T-cell (primary cell): ENCODE results near the gene AHCTF1. TPM values are rescaled to one million over a fixed set of nuclear protein-coding genes. Genes with fewer than 3 reads are reported as not detected.

Experiments
- ATAC-seq, 4 experiments: fragments of 200-7000 bp in 3 of 4; fragments of 150-1000 bp in 1 of 4; cut with Tn5 transposase; replicated peaks in 1 of 4; 1 replicate in 3 of 4; 2 replicates in 1 of 4; pipeline ENCODE4 v1.10.0; 2021; ENCODE audit warnings: moderate library complexity in 3 of 4, mild to moderate bottlenecking in 2 of 4, moderate number of reproducible peaks in 1 of 4
- CTCF ChIA-PET, 2 donors: fragments of 300-600 bp; sonication (Branson Sonifier 250); formaldehyde crosslinking; loops; one replicate each; lab custom pipeline; 2022; ENCODE audit warnings: antibody characterized with exemption in 2 of 2; lab: Charles Lee
- POLR2A ChIA-PET, 2 donors: fragments of 300-600 bp; sonication (Branson Sonifier 250); formaldehyde crosslinking; loops; one replicate each; lab custom pipeline; 2022; ENCODE audit warnings: antibody characterized with exemption in 2 of 2; lab: Charles Lee
- DNase-seq, 35 experiments: peaks; one replicate each; pipeline versions ENCODE4 v3.0.0 to v3.0.0-alpha.2; 2013 to 2023
- H3K27ac ChIP-seq: one replicate; pipeline ENCODE4 v1.5.1; 2013; ENCODE audit warnings: low read length
- H3K27me3 ChIP-seq, 2 experiments: replicated peaks in 1 of 2; 1 replicate in 1 of 2; 2 replicates in 1 of 2; pipeline versions ENCODE4 v1.6.1 to v1.7.0; 2013; ENCODE audit warnings: low read length in 1 of 2, mixed read lengths in 1 of 2; ENCODE audit not compliant: control insufficient read depth in 2 of 2, insufficient read depth in 2 of 2; ENCODE audit errors: extremely low read depth in 1 of 2
- H3K36me3 ChIP-seq, 2 donors: 1 replicate in 1 of 2; 2 replicates in 1 of 2; pipeline versions ENCODE4 v1.6.1 to v1.7.0; 2013; ENCODE audit warnings: low read length in 1 of 2; ENCODE audit not compliant: control insufficient read depth in 2 of 2, insufficient read depth in 1 of 2; ENCODE audit errors: extremely low read depth in 1 of 2
- H3K4me1 ChIP-seq, 2 experiments: 1 replicate in 1 of 2; 2 replicates in 1 of 2; pipeline versions ENCODE4 v1.6.1 to v1.7.0; 2013; ENCODE audit warnings: low read length in 2 of 2, mixed read lengths in 1 of 2; ENCODE audit not compliant: insufficient read depth in 2 of 2, control insufficient read depth in 1 of 2; ENCODE audit errors: extremely low read depth in 1 of 2
- H3K4me3 ChIP-seq, 2 donors: 1 replicate in 1 of 2; 2 replicates in 1 of 2; pipeline versions ENCODE4 v1.5.1 to v1.7.0; 2013; ENCODE audit warnings: mild to moderate bottlenecking in 2 of 2, low read length in 1 of 2, moderate library complexity in 1 of 2; ENCODE audit not compliant: control insufficient read depth in 1 of 2; ENCODE audit errors: extremely low read depth in 1 of 2
- H3K9me3 ChIP-seq: 2 replicates; pipeline ENCODE4 v1.7.0; 2013
- H3K27ac Mint-ChIP-seq, 2 donors: one replicate each; pipeline ENCODE4 v1.8.0; 2020 to 2021; ENCODE audit warnings: mild to moderate bottlenecking in 2 of 2, mixed read lengths in 2 of 2
- H3K27me3 Mint-ChIP-seq, 2 donors: one replicate each; pipeline ENCODE4 v1.8.0; 2021 to 2022; ENCODE audit warnings: mixed read lengths in 2 of 2
- H3K36me3 Mint-ChIP-seq: one replicate; pipeline ENCODE4 v1.8.0; 2021; ENCODE audit warnings: mixed read lengths
- H3K4me1 Mint-ChIP-seq, 3 donors: one replicate each; pipeline ENCODE4 v1.8.0; 2020 to 2022; ENCODE audit warnings: mixed read lengths in 3 of 3, mild to moderate bottlenecking in 1 of 3
- H3K4me3 Mint-ChIP-seq, 3 donors: one replicate each; pipeline ENCODE4 v1.8.0; 2020 to 2022; ENCODE audit warnings: mild to moderate bottlenecking in 3 of 3, mixed read lengths in 3 of 3, moderate library complexity in 3 of 3
- H3K9me3 Mint-ChIP-seq, 3 donors: one replicate each; pipeline ENCODE4 v1.8.0; 2020 to 2022; ENCODE audit warnings: mixed read lengths in 3 of 3
- WGBS: methylation state at CpG from one replicate; pipeline ENCODE4 v1.1.5; 2013; ENCODE audit warnings: missing lambda C conversion rate; ENCODE audit not compliant: insufficient coverage; 5-methylcytosine and 5-hydroxymethylcytosine counted together
- total RNA-seq, 35 experiments: library from RNA in 6 of 35; stranded (reverse) in 6 of 35; fragments of 120-200 nt in 1 of 35; gene quantifications; one replicate each; pipeline versions ENCODE4 v1.2.1 to v1.2.4 and lab custom pipeline; 2013 to 2026

Gene AHCTF1
- total RNA-seq, 5 donors from 2014 or later (not counting 1 experiment from before 2014, with no cell fraction given), result 41.6 to 60.3 (median 53.6) TPM

- H3K4me1 Mint-ChIP-seq, result peaks cover 2 to 4% (median 4%) of the 10 kb centered on the region in 3 donors
- no peaks in the 10 kb centered on the region for H3K9me3 ChIP-seq
- H3K4me3 ChIP-seq, result no peak overlapping the region
- peaks cover 0 to 2% of the 10 kb centered on the region in 2 experiments for H3K4me1 ChIP-seq
- no peaks in the 10 kb centered on the region for H3K36me3 ChIP-seq
- H3K4me3 Mint-ChIP-seq, result no peak overlapping the region
- CTCF ChIA-PET, result no interaction called here
- H3K27ac Mint-ChIP-seq, result no peak overlapping the region
- DNase-seq, result no peak
- POLR2A ChIA-PET, result no interaction called here
- no peak for ATAC-seq
- H3K36me3 Mint-ChIP-seq, result no peaks in the 10 kb centered on the region
- peaks cover 4 to 26% of the 10 kb centered on the region in 2 donors for H3K27me3 Mint-ChIP-seq
- WGBS, result 85% methylated on average over 15 of the region's 17 CpGs
- peaks cover 0 to 42% of the 10 kb centered on the region in 2 experiments for H3K27me3 ChIP-seq
- no peaks in the 10 kb centered on the region for H3K9me3 Mint-ChIP-seq
- H3K27ac ChIP-seq, result no peak overlapping the region
These were observed 140.3 kb downstream of the AHCTF1 start for GRCh38 chr1:246791303-246791918.

DNA sequence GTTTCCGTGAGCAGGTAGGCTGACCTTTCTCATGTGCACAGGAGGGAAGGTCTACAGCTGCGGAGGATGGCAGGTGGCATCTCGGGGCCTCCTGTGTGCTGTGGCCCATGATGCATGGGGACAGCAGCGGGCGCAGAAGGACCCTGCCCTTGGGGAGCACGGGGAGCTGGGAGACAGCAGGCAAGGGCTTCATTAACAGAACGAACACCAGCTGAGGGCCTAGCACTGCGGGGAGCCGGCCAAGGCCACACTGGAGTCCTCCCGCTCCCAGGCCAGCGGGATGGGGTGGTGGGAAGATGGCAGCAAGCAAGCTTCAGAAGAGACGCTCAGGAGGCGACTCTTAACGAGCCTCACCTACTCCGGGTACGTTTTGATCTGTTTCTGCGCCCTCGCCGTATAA, 140.9 kb downstream of the AHCTF1 start:
- no peaks in the 10 kb centered on the region for H3K9me3 Mint-ChIP-seq
- Histone ChIP-seq H3K27ac (no peak overlapping the region), H3K4me1 (peaks cover 0 to 2% of the 10 kb centered on the region in 2 experiments), H3K36me3 (no peaks in the 10 kb centered on the region), H3K27me3 (peaks cover 0 to 42% of the 10 kb centered on the region in 2 experiments), H3K4me3 (no peak overlapping the region), H3K9me3 (no peaks in the 10 kb centered on the region)
- POLR2A ChIA-PET, result no interaction called here
- H3K27me3 Mint-ChIP-seq, result peaks cover 4 to 26% of the 10 kb centered on the region in 2 donors
- no peak overlapping the region for H3K4me3 Mint-ChIP-seq
- CTCF ChIA-PET, result no interaction called here
- 93% methylated on average over 17 of the region's 19 CpGs for WGBS
- peaks cover 2 to 4% (median 4%) of the 10 kb centered on the region in 3 donors for H3K4me1 Mint-ChIP-seq
- DNase-seq (no peak), ATAC-seq (no peak)
- no peaks in the 10 kb centered on the region for H3K36me3 Mint-ChIP-seq
- H3K27ac Mint-ChIP-seq, result no peak overlapping the region

DNA sequence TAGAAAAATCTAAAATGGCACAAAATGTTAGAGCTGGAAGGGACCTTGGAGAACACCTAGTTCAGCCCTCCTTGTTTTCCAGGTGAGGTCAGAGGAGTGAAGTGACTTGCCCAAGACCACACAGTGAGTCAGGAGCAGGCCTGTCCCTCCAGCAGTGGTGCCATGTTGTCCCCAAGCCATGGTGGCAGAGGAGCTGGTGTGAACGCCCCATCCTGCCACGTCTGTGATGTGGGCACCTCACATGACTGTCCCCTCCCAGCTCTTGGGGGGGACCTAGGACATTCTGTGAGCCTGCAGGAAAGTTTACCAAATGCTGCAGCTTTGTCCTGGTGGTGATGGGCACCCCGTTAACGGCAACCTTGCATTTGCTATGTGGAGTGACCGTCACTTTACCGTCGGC, 141.4 kb downstream of the AHCTF1 start:
- WGBS, result 85% methylated on average over 7 of the region's 7 CpGs
- Histone ChIP-seq H3K4me1 (peaks cover 0 to 4% of the 10 kb centered on the region in 2 experiments), H3K4me3 (no peak overlapping the region), H3K36me3 (no peaks in the 10 kb centered on the region), H3K27me3 (peaks cover 0 to 42% of the 10 kb centered on the region in 2 experiments), H3K27ac (no peak overlapping the region), H3K9me3 (no peaks in the 10 kb centered on the region)
- no peak overlapping the region for H3K27ac Mint-ChIP-seq
- no peak overlapping the region for H3K4me3 Mint-ChIP-seq
- ChIA-PET CTCF (interaction anchor here in 1 of 2 donors (0.6 kb wide), 1 partner anchor 109 kb away, joined by 3 read pairs; no protein-coding TSS in a partner anchor), POLR2A (no interaction called here)
- peaks cover 2 to 4% (median 4%) of the 10 kb centered on the region in 3 donors for H3K4me1 Mint-ChIP-seq
- no peaks in the 10 kb centered on the region for H3K9me3 Mint-ChIP-seq
- DNase-seq (no peak), ATAC-seq (no peak)
- H3K36me3 Mint-ChIP-seq, result no peaks in the 10 kb centered on the region
- H3K27me3 Mint-ChIP-seq, result peaks cover 4 to 26% of the 10 kb centered on the region in 2 donors

GRCh38 chr1:246789454-246790339, 142.1 kb downstream of the AHCTF1 start:
- no peak for DNase-seq
- Mint-ChIP-seq H3K27ac (no peak overlapping the region), H3K4me1 (peaks cover 6 to 9% (median 7%) of the 10 kb centered on the region in 3 donors), H3K9me3 (no peaks in the 10 kb centered on the region), H3K4me3 (peak overlapping the region in 1 of 3 donors; percentile 40), H3K36me3 (no peaks in the 10 kb centered on the region), H3K27me3 (peaks cover 4 to 26% of the 10 kb centered on the region in 2 donors)
- ChIA-PET CTCF (interaction anchor here in 1 of 2 donors (0.6 kb wide), 1 partner anchor 108 kb away, joined by 3 read pairs; no protein-coding TSS in a partner anchor), POLR2A (no interaction called here)
- no peak for ATAC-seq
- no peaks in the 10 kb centered on the region for H3K36me3 ChIP-seq
- H3K4me3 ChIP-seq, result no peak overlapping the region
- peaks cover 3 to 11% of the 10 kb centered on the region in 2 experiments for H3K4me1 ChIP-seq
- H3K27ac ChIP-seq, result no peak overlapping the region
- H3K27me3 ChIP-seq, result peaks cover 0 to 45% of the 10 kb centered on the region in 2 experiments
- 93% methylated on average over 22 of the region's 25 CpGs for WGBS
- H3K9me3 ChIP-seq, result no peaks in the 10 kb centered on the region

Other genes with a start within 250 kb of the AHCTF1 start
- gene SCCPDH, start 207.5 kb downstream of the AHCTF1 start, total RNA-seq, result 1 to 10 TPM; 3.7 to 6.2 (median 4.5) TPM
- not detected for gene ZNF695, start 76.1 kb upstream of the AHCTF1 start, total RNA-seq
- gene ZNF670, start 146.9 kb upstream of the AHCTF1 start, total RNA-seq, result 1 to 10 TPM in 3 of 5 donors, under 1 TPM in 2; 0.78 to 2.5 (median 1.7) TPM
- gene ZNF669, start 172.4 kb upstream of the AHCTF1 start, total RNA-seq, result 10 to 100 TPM; 11.0 to 13.7 (median 12.8) TPM
- gene ZNF124, start 240.1 kb upstream of the AHCTF1 start, total RNA-seq, result 10 to 100 TPM; 17.0 to 22.1 (median 18.3) TPM